Suprapubic skin (tissue), 4 donors: ENCODE data around the gene CDH22. TPM values are rescaled to one million over a fixed set of nuclear protein-coding genes. Genes with fewer than 3 reads are reported as not detected.

Source experiments
- DNase-seq, 2 donors: peaks; one replicate each; pipeline ENCODE4 v3.0.0-alpha.2; 2019; ENCODE audit warnings: low spot score in 2 of 2
- H3K27ac ChIP-seq: fragments of 200-600 bp; sonication (generic); one replicate; pipeline ENCODE4 v1.5.1; 2019
- H3K27me3 ChIP-seq: fragments of 200-600 bp; sonication (generic); one replicate; pipeline ENCODE4 v1.5.1; 2019
- H3K36me3 ChIP-seq: fragments of 200-600 bp; sonication (generic); one replicate; pipeline ENCODE4 v1.5.1; 2019
- H3K4me1 ChIP-seq: fragments of 200-600 bp; sonication (generic); one replicate; pipeline ENCODE4 v1.5.1; 2019
- H3K4me3 ChIP-seq: fragments of 200-600 bp; sonication (generic); one replicate; pipeline ENCODE4 v1.5.1; 2019; ENCODE audit warnings: mild to moderate bottlenecking
- H3K9me3 ChIP-seq: fragments of 200-600 bp; sonication (generic); one replicate; pipeline ENCODE4 v1.5.1; 2019
- EP300 ChIP-seq: sonication (generic); formaldehyde crosslinking; IDR thresholded peaks from one replicate; pipeline ENCODE4 v1.6.1; 2017; ENCODE audit warnings: antibody characterized with exemption
- POLR2A ChIP-seq, 2 donors: fragments of 450-650 bp; IDR thresholded peaks; one replicate each; pipeline ENCODE4 v1.6.1; 2017; ENCODE audit warnings: antibody characterized with exemption in 2 of 2, mild to moderate bottlenecking in 2 of 2, moderate library complexity in 2 of 2
- POLR2AphosphoS5 ChIP-seq, 3 donors: sonication (generic); formaldehyde crosslinking; IDR thresholded peaks; one replicate each; pipeline ENCODE4 v1.6.1; 2017; ENCODE audit warnings: antibody characterized with exemption in 3 of 3
- WGBS: methylation state at CpG from one replicate; pipeline ENCODE4 v1.1.5; 2018; 5-methylcytosine and 5-hydroxymethylcytosine counted together
- total RNA-seq, 4 donors: library from RNA; depleted of rRNA; stranded (reverse); fragments of >200 nt; gene quantifications; one replicate each; pipeline ENCODE4 v1.1.0, GENCODE V29; 2016
- TF ChIP-seq, protein P1 (sequence below), 2 donors: fragments of 200-600 bp in 1 of 2; fragments of 450-650 bp in 1 of 2; sonication (generic) in 1 of 2; IDR thresholded peaks; one replicate each; pipeline ENCODE4 v1.5.1; 2016 to 2019; ENCODE audit warnings: antibody characterized with exemption in 2 of 2, mild to moderate bottlenecking in 1 of 2, moderate library complexity in 1 of 2

The CDH22 gene
- total RNA-seq, 4 donors from 2014 or later: 2.6 to 5.1 (median 3.3) TPM

- TF ChIP-seq POLR2AphosphoS5 (IDR thresholded peaks at IDR 0.05) (no peak), EP300 (no peak), POLR2A (IDR thresholded peaks at IDR 0.05) (no peak)
- TF ChIP-seq, protein P1, sequence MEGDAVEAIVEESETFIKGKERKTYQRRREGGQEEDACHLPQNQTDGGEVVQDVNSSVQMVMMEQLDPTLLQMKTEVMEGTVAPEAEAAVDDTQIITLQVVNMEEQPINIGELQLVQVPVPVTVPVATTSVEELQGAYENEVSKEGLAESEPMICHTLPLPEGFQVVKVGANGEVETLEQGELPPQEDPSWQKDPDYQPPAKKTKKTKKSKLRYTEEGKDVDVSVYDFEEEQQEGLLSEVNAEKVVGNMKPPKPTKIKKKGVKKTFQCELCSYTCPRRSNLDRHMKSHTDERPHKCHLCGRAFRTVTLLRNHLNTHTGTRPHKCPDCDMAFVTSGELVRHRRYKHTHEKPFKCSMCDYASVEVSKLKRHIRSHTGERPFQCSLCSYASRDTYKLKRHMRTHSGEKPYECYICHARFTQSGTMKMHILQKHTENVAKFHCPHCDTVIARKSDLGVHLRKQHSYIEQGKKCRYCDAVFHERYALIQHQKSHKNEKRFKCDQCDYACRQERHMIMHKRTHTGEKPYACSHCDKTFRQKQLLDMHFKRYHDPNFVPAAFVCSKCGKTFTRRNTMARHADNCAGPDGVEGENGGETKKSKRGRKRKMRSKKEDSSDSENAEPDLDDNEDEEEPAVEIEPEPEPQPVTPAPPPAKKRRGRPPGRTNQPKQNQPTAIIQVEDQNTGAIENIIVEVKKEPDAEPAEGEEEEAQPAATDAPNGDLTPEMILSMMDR (IDR thresholded peaks at IDR 0.05): no peak
- DNase-seq: peak in 1 of 2 donors; percentile 44
- Histone ChIP-seq H3K27me3 (peaks cover 25% of the 10 kb centered on the region), H3K4me3 (no peak overlapping the region), H3K4me1 (peaks cover 11% of the 10 kb centered on the region), H3K9me3 (no peaks in the 10 kb centered on the region), H3K36me3 (no peaks in the 10 kb centered on the region), H3K27ac (no peak overlapping the region)
- WGBS: 56% methylated on average over 4 of the region's 4 CpGs
These were observed 177.8 kb downstream of the CDH22 start for GRCh38 chr20:46130534-46130933.

DNA sequence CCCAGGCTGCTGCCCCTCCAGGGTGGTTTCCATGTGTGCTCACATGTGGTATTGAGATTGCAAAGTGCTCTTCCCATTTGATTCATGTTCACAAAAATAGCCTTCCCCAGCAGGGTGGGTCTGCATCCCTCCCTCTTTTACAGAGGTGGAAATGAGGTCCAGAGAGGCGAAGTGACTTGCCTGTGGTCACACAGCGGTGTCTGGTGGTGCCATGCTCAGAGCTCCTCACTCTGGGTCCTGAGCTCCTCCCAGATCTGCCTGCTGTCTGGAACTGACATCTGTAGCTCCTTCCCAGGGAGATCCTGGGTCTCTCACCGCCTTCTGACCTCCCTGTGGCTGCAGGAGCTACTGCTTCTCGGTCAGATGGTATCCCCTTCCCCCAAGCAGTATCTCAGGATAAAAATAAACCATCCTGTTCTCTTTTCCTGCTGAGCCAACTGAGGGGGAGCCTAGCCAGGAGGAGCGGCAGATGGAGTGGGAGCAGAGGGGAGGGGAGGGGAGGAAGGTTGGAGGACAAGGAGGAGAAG, 178.3 kb downstream of the CDH22 start:
- H3K4me3 ChIP-seq: no peak overlapping the region
- TF ChIP-seq, protein P1 (IDR thresholded peaks at IDR 0.05): no peak
- TF ChIP-seq POLR2AphosphoS5 (IDR thresholded peaks at IDR 0.05) (no peak), POLR2A (IDR thresholded peaks at IDR 0.05) (no peak), EP300 (no peak)
- no peak overlapping the region for H3K27ac ChIP-seq
- peak in 1 of 2 donors; percentile 14 for DNase-seq
- no peaks in the 10 kb centered on the region for H3K36me3 ChIP-seq
- H3K9me3 ChIP-seq: no peaks in the 10 kb centered on the region
- 21% methylated on average over 5 of the region's 5 CpGs for WGBS
- peaks cover 25% of the 10 kb centered on the region for H3K27me3 ChIP-seq
- peaks cover 11% of the 10 kb centered on the region for H3K4me1 ChIP-seq

DNA sequence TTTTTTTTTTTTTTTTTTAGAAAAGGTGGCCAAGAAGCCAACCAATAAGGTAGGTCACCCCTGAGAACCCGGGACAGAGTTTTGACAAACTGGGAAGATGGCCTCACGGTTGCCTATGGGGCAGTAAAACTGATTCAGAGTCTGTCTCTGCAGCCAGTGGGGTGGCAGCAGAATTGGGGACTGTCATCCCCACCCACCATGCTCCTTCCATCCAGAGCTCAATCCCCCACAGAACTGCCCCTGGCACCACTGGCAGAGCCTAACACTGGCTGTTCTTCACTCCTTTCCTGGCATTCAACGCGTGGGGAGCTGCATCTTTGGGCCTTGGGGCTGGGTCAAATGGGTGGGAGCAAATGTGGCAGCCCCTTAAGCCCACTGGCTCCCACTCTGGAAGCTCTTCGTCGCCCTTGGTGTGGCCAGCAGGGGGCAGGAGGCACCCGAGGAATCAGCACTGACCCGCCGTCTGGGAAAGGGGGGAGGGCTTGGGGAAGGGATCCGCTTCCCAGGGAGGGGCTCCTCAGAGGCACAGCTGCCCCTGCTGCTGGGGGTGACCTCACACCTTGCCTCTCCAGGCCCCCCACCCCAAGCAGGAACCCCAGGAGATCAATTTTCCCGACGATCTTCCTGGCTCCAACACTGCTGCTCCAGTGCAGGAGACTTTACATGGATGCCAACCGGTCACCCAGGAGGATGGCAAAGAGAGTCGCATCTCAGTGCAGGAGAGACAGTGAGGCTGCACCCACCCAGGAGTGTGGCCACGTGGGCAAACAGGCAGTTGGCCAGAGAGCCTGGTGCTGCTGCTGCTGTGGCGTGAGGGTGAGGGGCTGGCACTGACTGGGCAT, 179.8 kb downstream of the CDH22 start:
- Histone ChIP-seq H3K4me3 (no peak overlapping the region), H3K36me3 (peaks cover 7% of the 10 kb centered on the region), H3K9me3 (no peaks in the 10 kb centered on the region), H3K4me1 (peaks cover 11% of the 10 kb centered on the region), H3K27me3 (peaks cover 25% of the 10 kb centered on the region), H3K27ac (no peak overlapping the region)
- TF ChIP-seq EP300: no peak
- TF ChIP-seq, protein P1 (IDR thresholded peaks at IDR 0.05): peak in 1 of 2 donors; percentile 34
- DNase-seq: peak in 1 of 2 donors; percentile 55
- 67% methylated on average over 4 of the region's 16 CpGs for WGBS

DNA sequence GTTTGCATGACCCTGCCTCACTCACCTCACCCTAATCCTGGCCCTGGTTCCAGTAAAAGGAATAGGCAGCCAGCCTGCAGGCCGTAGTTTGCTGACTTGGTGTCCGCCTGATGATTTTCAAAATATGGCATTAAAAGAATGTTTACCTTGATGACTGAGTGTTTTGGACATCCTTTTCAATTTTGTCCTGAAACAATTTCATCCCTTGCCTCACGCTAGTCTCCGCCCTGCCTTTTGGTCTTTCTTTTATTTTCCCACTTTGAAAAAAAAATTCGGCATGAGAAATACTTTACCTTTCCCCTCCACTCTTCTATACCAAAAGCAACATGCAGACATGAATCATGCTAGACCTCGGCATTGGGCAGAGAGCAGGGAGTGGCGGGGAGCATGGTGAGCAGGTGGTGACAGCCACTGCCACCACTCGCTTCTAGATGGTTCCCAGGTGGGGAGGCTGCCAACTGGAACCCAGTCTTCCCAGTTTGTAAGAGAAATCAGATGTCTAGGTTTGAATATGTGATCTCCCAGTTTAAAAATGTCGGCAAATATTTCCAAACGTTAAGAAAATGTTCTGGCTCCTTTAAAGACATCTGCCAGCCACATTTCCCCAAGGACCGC, 180.8 kb downstream of the CDH22 start:
- Histone ChIP-seq H3K9me3 (no peaks in the 10 kb centered on the region), H3K27me3 (peaks cover 20% of the 10 kb centered on the region), H3K4me1 (peaks cover 5% of the 10 kb centered on the region), H3K36me3 (peaks cover 17% of the 10 kb centered on the region), H3K27ac (no peak overlapping the region), H3K4me3 (no peak overlapping the region)
- WGBS: 63% methylated on average over 11 of the region's 11 CpGs
- TF ChIP-seq POLR2AphosphoS5 (IDR thresholded peaks at IDR 0.05) (no peak), EP300 (no peak), POLR2A (IDR thresholded peaks at IDR 0.05) (no peak)
- TF ChIP-seq, protein P1 (IDR thresholded peaks at IDR 0.05): no peak
- DNase-seq: peak in 1 of 2 donors; percentile 27
